Activated naive CD4-positive, alpha-beta T cell (primary cell): ENCODE results near the gene PHAF1.

Experiments
- DNase-seq, 4 experiments: peaks; one replicate each; lab custom pipeline; 2025; lab: John Stamatoyannopoulos, UW

Gene PHAF1

DNA sequence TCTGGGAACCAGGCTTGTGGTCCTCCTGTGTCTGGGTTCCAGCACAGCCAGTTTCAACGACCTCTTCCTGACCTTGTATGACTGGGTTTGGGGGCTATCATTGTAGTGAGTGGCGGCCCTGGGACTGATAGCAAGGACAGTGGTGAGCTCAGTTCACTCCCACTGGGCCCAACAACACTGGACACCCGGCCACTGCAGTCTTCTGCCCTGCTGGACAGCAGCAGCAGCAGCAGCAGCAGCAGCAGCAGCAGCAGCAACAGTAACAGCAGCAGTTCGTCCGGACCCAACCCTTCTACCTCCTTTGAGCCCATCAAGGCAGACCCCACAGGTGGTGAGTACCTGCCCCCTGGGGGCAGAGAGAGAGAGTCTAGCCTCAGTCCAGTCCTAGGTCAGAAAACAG lies 85.9 kb downstream of the PHAF1 start:
- no peak for DNase-seq

DNA sequence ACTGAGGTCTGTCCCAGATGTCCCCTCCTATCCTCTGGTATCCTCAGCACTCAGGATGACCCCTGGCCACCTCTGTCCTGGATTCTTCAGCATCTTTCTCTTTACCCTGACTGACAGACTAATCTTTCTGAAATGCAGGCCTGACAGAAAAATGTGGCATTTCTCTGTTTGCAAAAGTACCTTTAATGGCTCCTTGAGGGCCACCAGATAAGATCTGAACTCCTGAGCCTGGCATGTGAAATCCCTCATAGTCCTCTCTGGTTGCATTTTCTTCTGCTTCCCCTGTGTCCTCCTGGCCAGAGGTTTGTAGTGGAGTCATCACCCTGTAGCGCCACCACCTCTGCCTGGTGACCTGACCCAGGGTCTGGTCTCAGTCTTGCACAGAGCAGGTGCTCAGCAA lies 87.1 kb downstream of the PHAF1 start:
- no peak for DNase-seq

DNA sequence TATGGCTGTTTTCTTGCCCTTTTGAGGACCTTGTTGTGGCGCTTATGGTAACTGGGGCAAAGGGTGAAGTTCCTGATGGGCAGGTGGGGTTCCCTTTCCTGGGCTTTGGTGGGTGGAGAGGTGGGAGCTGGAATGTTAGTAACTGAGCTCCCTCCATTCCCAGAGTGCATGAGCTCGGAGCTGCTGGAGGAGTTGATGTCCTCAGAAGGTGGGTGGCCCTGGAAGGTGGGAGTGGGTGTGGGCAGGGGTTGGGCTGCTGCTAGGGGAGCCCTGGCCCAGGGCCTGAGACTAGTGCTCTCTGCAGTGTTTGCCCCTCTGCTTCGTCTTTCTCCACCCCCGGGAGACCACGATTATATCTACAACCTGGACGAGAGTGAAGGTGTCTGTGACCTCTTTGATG lies 88.0 kb downstream of the PHAF1 start:
- no peak for DNase-seq
